OCI-LY3 (cell line): ENCODE data around the gene PEX7.

Experiments used
- H2AFZ ChIP-seq: fragments of 200-600, 300-600 bp; shearing (Covaris generic); 2 replicates; pipeline ENCODE4 v1.6.0; 2014; ENCODE audit warnings: antibody characterized with exemption, low read depth, low read length
- H3K27ac ChIP-seq: fragments of 200-600, 300-600 bp; sonication (generic); 2 replicates; pipeline ENCODE4 v1.5.1; 2014; ENCODE audit warnings: mild to moderate bottlenecking, low read length, moderate library complexity, mixed read lengths
- H3K27me3 ChIP-seq: fragments of 200-600, 300-600 bp; sonication (generic); 2 replicates; pipeline ENCODE4 v1.6.1; 2014; ENCODE audit warnings: low read depth, low read length, mixed read lengths
- H3K36me3 ChIP-seq: fragments of 200-600, 300-600 bp; sonication (generic); replicated peaks from 2 replicates; pipeline ENCODE3; 2014; ENCODE audit warnings: low read depth, low read length, mixed read lengths
- H3K4me1 ChIP-seq: fragments of 300-600, 200-600 bp; sonication (generic); 2 replicates; pipeline ENCODE4 v1.6.1; 2014; ENCODE audit warnings: low read length, mixed read lengths
- H3K4me2 ChIP-seq: fragments of 200-600, 300-600 bp; sonication (generic); 2 replicates; pipeline ENCODE4 v1.6.1; 2014; ENCODE audit warnings: low read length, mixed read lengths
- H3K4me3 ChIP-seq: fragments of 300-600, 200-600 bp; sonication (generic); 2 replicates; pipeline ENCODE4 v1.5.1; 2014; ENCODE audit warnings: antibody characterized with exemption, mild to moderate bottlenecking, low read length, moderate library complexity
- H3K79me2 ChIP-seq: fragments of 300-600, 200-600 bp; shearing (Covaris generic); 2 replicates; pipeline ENCODE4 v1.6.1; 2014; ENCODE audit warnings: mild to moderate bottlenecking, low read length, mixed read lengths
- H3K9ac ChIP-seq: fragments of 300-600, 200-600 bp; shearing (Covaris generic); 2 replicates; pipeline ENCODE4 v1.6.0; 2014; ENCODE audit warnings: mild to moderate bottlenecking, low read length, moderate library complexity
- H3K9me3 ChIP-seq: fragments of 200-600, 300-600 bp; shearing (Covaris generic); 2 replicates; pipeline ENCODE4 v1.6.1; 2014; ENCODE audit warnings: low read length, mixed read lengths; ENCODE audit not compliant: insufficient read depth
- H4K20me1 ChIP-seq: fragments of 200-600, 300-600 bp; sonication (generic); 2 replicates; pipeline ENCODE4 v1.6.1; 2016; ENCODE audit warnings: low read length, mixed read lengths; ENCODE audit not compliant: insufficient read depth
- CTCF ChIP-seq: fragments of 200-600, 300-600 bp; sonication (generic); IDR thresholded peaks from 2 replicates; pipeline ENCODE4 v1.5.1; 2014; ENCODE audit warnings: antibody characterized with exemption, low read length, low read depth
- EZH2phosphoT487 ChIP-seq: fragments of 200-600 bp; shearing (Covaris generic); IDR thresholded peaks from 2 replicates; pipeline ENCODE4 v1.6.1; 2018; ENCODE audit warnings: antibody characterized with exemption, mixed run types, low read depth

The PEX7 gene

GRCh38 chr6:136795386-136795785 lies 27.0 kb upstream of the PEX7 start:
- H3K36me3 ChIP-seq, result no peaks in the 10 kb centered on the region
- no peaks in the 10 kb centered on the region for H3K79me2 ChIP-seq
- H3K27me3 ChIP-seq, result no peaks in the 10 kb centered on the region
- no peak overlapping the region for H3K27ac ChIP-seq
- TF ChIP-seq EZH2phosphoT487, result no peak
- no peak for TF ChIP-seq CTCF
- no peaks in the 10 kb centered on the region for H4K20me1 ChIP-seq
- no peak overlapping the region for H3K4me2 ChIP-seq
- no peak overlapping the region for H2AFZ ChIP-seq
- H3K9ac ChIP-seq, result no peak overlapping the region
- H3K4me1 ChIP-seq, result peaks cover 9% of the 10 kb centered on the region
- H3K9me3 ChIP-seq, result no peaks in the 10 kb centered on the region
- H3K4me3 ChIP-seq, result no peak overlapping the region

- peaks cover 4% of the 10 kb centered on the region for H3K4me1 ChIP-seq
- H3K4me2 ChIP-seq, result no peak overlapping the region
- H3K27me3 ChIP-seq, result no peaks in the 10 kb centered on the region
- H3K27ac ChIP-seq, result no peak overlapping the region
- H3K9me3 ChIP-seq, result no peaks in the 10 kb centered on the region
- no peaks in the 10 kb centered on the region for H3K36me3 ChIP-seq
- no peak overlapping the region for H3K4me3 ChIP-seq
- TF ChIP-seq CTCF, result no peak
- no peak for TF ChIP-seq EZH2phosphoT487
- no peaks in the 10 kb centered on the region for H4K20me1 ChIP-seq
- H3K79me2 ChIP-seq, result no peaks in the 10 kb centered on the region
- no peak overlapping the region for H3K9ac ChIP-seq
- H2AFZ ChIP-seq, result no peak overlapping the region
Observed at GRCh38 chr6:136795996-136796395, 26.4 kb upstream of the PEX7 start.

GRCh38 chr6:136798044-136798443 lies 24.3 kb upstream of the PEX7 start:
- Histone ChIP-seq H3K4me1 (0 out of 2 replicates have a peak, but pooled peaks cover 2% of the 10 kb centered on the region), H3K9ac (no peak overlapping the region), H3K27ac (no peak overlapping the region), H3K27me3 (no peaks in the 10 kb centered on the region), H3K79me2 (no peaks in the 10 kb centered on the region), H3K4me3 (no peak overlapping the region), H2AFZ (no peak overlapping the region), H3K4me2 (no peak overlapping the region), H3K36me3 (no peaks in the 10 kb centered on the region), H4K20me1 (no peaks in the 10 kb centered on the region), H3K9me3 (no peaks in the 10 kb centered on the region)
- TF ChIP-seq CTCF (no peak), EZH2phosphoT487 (no peak)

- no peak overlapping the region for H3K27ac ChIP-seq
- 0 out of 2 replicates have a peak, but pooled peaks cover 2% of the 10 kb centered on the region for H3K4me1 ChIP-seq
- no peaks in the 10 kb centered on the region for H3K36me3 ChIP-seq
- H3K4me3 ChIP-seq, result no peak overlapping the region
- H3K79me2 ChIP-seq, result no peaks in the 10 kb centered on the region
- no peaks in the 10 kb centered on the region for H4K20me1 ChIP-seq
- no peaks in the 10 kb centered on the region for H3K27me3 ChIP-seq
- no peaks in the 10 kb centered on the region for H3K9me3 ChIP-seq
- H3K4me2 ChIP-seq, result no peak overlapping the region
- H3K9ac ChIP-seq, result no peak overlapping the region
- TF ChIP-seq EZH2phosphoT487 (no peak), CTCF (no peak)
- H2AFZ ChIP-seq, result no peak overlapping the region
Observed at GRCh38 chr6:136801581-136801980, 20.8 kb upstream of the PEX7 start.
